ENCODE data around the gene TFF2.

TFF2 gene, protein sequence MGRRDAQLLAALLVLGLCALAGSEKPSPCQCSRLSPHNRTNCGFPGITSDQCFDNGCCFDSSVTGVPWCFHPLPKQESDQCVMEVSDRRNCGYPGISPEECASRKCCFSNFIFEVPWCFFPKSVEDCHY

DNA sequence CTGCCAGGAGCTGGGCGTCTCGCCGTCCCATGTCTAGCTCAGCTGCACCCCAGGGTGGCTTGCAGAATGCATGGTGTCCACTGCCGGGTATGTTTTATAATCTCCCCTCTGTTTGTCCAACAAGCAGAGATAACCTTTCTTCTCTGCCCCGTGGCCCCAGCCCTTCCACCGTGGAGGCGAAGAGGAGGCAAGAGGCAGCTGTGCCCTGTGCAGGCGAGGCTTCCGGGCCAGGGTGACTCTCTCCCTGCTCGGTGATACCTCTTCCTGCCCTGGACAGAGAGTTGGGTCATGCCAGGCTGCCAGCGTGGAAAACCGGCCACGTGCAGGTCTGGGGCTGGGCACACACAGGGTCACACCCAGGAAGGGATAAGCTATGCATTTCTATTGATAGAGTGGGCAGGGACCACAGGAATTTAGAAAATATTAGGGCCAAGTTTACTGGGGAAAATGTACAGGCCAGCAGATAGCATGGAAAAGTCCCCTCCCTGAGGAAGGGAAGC, at the start of gene TFF2:
Gene TFF2 (minus strand): TSS at position 68 of the 500 bp plus-strand sequence. CDS start 37 bp downstream, at position 31.
- DNase-seq: no peak

DNA sequence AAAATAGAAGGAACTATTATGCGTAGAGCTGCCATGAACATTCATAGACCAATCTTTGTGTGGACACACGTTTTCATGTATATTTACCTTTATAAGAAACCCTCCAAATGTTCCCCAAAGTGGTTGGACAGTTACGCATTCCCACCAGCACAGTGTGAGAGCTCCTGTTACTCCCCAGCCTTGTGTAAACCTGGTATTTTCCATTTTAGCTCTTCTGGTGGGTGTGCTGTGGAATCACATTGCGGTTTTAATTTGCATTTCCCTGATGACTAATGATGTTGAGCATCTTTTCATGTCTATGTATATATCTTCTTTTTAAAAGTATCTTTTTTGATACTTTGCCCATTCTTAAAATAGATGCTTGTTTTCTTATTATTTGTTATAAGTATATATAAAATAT, 49.7 kb upstream of the TFF2 start:
- no peak for DNase-seq

DNA sequence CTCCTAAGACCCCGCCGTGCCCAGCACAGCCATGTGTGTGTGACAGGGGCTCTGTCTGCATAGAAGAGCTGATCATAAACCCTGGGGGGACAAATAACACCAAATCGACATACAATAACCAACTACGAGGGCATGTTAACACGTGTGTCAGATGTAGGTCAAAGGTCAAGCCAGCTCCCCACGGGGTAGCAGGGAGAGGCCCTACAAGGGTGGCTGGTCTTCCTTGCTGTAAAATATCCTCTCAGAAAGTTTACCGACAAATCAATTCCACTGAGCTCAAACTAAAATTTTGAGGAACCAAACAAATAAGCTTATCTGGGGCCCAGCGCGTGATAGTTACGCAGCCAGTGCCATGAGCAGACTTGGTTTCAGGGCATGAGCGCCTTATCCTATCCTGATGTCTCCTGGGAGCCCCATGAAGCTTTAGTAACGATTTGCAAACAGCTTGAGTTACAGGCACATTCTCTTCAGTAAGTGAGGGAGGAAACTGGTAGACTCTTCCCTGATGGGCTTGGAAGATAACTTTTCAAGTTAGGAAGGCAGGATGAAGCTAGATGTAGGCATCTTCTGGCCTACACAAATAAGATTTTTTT, 47.7 kb upstream of the TFF2 start:
- DNase-seq: no peak

DNA sequence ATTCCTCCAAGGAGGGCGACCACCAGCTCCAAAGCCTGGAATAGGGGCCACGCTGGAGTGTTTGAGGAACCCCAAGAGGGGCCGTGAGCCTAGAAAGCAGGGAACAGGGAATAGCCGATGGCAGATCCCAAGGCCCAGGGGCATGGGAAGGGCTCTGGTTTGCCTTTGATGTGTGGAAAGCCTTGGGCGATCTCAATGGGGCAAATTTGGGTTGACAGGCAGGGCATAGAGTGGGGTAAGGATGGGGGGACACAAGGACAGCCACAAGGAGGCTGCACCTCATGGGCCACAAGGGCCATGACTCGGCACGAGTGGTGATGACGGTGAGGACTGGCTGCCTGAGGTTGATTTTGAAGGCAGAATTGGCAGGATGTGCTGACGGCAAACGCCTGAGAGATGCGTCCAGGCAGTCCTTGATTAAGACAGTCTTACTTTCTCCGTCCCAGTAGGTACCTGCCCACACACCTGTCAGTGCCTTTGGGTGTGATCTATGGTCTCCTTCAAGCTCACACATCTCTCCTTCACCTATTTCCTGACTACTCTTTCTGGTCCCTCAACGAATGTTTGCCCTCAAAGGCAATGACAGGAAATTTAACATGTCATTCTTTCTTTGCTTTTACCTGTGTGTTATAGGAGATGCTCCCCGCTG, 47.1 kb upstream of the TFF2 start:
- DNase-seq: no peak

DNA sequence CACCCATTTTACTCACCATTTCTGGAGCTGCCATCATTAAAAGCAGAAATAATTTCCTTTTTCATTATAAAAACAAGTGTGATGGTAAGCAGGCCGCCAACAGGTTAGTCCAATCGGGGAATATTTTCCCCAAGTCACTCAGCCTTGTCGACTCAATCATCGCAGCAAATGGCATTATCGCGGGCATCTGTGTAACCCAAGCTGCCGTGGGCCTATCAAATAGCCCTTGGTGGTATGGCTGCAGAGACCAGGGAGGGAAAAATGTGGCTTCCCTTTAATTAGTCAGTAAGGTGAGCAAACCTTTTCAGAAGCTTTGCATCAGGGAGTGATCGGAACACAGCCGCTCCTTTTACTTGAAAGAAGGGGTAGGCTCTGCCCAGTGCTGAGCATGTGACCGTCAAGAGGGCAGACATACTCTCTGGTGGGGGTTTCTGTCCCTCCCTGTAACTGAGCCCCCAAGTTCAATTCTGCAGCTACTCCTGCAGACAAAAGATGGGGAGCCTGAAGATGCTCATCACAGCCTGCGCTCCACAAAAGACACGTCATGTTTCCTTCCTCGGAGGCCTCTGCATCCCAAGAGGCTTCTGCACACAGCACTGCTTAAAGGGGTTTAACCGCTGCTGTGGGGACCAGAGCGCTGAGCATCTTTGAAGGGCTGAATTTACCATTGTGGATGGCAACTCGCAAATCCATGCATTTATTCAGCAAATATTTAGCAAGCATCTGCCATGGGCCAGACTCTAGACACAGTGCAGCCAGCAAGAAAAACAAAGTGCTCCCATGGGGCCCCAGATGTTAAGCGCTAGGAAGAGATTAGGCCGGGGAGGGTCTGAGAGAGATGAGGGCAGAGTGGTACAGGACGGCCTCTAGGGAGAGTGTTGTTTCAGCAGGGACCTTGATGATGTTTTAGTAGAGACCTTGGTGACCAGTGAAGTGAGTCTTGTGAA, 46.3 kb upstream of the TFF2 start:
- DNase-seq: no peak

DNA sequence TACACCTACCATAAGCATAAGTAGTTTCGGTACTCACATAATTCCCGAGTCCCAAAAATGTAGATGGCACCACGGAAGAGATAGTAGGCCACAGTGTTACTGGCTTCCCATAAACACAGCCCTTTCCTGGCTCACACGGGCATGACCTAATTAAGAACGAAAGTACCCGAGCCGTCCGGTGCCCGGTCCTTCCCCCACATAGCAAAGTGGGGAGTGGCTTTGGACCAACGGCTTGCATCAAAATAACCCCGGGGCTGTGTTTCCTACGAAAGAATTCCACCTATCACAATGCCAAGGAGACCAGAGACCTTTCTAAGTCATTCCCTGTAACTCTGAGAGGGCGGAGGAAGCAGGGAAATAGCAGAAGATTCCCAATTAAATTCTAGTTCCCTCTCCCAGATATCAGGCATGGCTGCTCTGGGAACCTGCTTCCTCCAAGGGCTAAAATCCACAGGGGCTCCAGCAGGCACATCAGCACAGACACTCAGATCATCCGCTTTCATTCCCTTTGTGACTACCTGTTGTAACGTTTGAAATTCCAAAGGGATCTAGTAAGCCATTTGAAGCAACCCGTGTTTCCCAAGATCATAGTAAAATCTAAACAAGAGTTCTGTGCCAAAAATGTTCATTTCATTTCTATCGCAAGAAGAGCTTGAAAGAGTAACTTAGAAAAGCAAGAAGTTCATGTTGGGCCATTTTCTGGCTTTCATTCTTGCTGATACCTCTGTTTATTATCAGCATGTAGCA, 45.3 kb upstream of the TFF2 start, which contains the start of gene TMPRSS3:
Gene TMPRSS3 (minus strand): TSS at position 148 of the 747 bp plus-strand sequence. CDS start 635 bp downstream, outside the sequence.
- no peak for DNase-seq

DNA sequence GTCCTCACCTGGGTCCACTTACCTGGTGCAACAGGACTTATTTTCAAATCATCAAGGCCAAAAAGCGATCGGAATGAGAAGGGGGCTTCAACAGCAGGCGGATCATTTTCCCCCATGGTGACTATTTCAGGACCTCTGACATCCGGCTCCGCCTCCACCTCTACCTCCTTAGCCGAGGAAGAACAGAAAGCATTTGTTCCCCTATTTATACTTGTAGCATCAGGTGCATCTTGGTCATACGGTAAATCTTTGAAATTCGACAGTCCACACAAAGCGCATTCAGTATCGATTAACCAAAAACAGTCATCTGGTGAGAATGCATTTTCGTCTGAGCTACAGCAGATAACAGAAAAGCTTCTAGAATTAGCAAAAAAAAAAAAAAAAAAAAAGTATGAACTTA, 44.5 kb upstream of the TFF2 start:
- DNase-seq: no peak

DNA sequence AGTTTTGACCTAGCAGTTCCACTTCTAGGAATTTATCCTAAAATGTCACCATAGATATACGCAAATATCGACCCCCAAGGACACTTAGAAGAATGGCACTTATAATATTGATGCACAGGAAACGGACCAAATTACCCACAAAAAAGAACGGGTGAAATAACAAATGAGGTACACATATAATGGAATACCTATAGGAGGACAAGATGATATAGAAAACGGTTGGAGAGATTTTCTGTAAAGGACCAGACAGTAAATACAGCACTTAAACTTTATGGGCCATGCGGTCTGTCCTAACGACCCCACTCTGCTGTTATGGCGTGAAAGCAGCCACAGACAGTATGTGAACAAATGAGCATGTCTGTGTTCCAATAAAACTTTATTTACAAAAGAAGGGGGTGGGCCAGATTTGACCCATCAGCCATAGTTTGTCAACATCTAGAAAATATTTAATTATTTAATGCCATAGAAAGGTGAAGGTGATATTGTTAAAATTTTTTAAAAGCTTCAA, 42.7 kb upstream of the TFF2 start:
- DNase-seq: no peak

DNA sequence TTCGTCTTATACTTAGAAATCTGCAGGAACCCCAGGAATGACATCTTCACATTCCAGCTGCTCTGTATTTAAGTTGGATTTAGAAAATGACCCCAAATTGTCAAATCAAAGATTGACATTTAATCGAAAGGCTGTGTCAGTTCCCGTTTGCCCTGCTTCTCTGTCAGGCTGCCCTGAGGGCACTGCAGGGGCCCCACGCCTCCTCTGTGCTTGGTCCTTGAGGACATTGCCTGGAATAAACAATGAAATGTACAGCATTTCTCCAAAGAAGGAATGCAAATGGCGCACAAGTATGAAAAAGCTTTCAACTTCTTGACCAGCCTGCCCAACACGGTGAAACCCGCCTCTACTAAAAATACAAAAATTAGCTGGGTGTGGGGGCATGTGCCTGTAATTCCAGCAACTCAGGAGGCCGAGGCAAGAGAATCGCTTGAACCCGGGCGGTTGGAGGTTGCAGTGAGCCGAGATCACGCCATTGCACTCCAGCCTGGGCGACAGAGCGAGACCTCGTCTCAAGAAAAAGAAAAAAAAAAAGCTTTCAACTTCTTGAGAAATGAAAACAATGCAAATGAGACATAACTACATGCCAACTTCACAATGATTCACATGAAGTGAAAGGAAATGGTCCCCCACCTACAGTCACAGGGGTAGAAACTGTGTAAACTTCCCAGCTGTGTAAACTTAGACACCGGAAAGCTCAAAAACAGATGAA, 42.1 kb upstream of the TFF2 start:
- DNase-seq: no peak

DNA sequence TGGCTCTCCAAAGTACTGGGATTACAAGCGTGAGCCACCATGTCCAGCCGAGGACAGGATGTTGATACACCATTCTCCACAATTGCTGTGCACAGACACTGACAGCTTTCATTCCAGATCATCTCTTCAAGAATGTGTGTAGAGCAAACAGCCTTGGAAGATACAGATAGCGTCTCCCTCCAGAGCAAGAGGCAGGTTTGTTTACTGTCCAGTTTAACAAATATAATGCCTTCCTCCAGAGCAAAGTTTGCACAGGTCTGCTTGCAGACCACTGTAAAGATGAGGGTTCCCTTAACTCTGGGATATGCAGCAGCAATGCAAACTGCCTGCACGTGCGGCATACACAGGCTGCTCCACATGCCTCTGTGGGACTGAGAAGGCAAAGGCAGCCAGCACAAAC, 40.5 kb upstream of the TFF2 start:
- no peak for DNase-seq

DNA sequence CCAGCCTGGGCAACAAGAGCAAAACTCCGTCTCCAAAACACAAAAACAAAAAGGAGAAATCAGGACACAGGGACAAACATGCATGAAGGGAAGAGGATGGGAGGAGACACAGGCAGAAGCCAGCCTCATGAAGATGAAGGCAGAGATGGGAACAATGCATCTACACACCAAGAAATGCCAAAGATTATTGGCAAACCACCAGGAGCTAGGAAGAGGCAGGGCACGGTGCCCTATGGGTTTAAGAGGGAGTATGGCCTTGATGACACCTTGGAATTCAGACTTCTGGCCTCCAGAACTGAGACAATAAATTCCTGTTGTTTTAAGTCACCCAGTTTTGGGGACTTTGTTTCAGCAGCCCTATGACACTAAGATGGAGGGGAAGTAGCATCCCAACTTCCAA, 39.9 kb upstream of the TFF2 start:
- DNase-seq: no peak

DNA sequence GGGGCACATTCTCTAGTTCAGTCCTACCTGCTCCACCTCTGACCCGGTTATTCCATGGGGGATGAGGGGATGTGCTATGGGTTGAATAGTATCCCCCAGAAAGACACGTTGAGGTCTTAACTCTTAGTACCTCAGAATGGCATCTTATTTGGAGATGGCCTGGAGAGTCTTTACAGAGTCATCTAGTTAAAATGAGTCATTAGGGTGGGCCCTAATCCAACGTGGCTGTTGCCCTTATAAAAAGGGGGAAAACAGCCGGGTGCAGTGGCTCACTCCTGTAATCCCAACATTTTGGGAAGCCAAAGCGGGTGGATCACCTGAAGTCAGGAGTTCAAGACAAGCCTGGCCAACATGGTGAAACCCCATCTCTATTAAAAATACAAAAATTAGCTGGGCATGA, 39.4 kb upstream of the TFF2 start:
- no peak for DNase-seq

DNA sequence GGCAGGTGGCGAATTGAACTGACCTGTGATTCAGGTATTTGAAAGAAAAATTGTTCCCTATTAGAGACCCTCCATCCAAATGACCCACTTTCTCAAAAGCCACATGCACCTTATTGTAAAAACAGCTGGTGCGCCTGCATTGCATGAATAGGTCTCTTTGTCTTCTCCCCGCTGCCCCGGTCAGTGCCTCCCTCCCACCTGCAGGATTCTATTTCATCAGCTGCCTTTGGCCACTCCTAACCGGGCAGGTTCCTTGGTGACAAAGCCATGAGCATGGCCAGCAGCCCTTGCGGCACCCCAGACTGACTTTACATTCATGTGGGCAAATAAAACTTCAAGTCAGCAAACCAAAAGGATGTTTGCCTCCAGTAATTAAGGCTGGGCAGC, 38.6 kb upstream of the TFF2 start:
- no peak for DNase-seq

DNA sequence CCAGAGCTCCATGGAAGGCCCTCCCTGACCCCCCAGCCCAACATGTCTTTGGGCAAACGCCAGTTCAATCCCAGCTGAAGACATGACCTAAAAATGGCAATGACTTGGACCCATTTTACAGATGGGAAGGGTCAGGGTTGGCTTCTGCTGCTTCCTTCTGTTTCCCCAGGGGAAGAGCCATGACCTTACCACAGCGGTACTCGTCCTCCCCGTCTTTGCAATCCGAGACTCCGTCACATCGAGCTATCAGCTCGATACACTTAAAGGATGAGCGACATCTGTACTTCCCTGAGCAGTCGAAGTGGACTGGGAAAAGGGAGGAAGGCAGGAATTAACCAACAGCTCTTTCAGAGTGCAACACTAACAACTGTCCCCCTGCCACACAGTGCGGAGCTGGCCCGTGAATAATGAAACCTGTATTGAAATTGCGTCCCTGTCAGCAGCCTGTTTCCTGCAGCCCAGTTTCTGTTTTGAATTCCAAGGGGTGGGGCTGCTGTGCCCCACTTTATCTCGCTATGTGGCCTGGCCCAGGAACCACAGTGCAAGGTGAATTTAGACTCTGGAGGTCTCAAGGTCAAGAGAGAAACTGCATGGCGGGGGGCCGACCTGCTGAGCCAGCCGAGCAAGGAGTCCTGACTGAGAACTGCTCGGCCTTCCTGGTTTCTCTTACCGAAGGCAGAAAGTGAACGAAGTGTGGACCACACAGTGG, 38.1 kb upstream of the TFF2 start:
- no peak for DNase-seq

DNA sequence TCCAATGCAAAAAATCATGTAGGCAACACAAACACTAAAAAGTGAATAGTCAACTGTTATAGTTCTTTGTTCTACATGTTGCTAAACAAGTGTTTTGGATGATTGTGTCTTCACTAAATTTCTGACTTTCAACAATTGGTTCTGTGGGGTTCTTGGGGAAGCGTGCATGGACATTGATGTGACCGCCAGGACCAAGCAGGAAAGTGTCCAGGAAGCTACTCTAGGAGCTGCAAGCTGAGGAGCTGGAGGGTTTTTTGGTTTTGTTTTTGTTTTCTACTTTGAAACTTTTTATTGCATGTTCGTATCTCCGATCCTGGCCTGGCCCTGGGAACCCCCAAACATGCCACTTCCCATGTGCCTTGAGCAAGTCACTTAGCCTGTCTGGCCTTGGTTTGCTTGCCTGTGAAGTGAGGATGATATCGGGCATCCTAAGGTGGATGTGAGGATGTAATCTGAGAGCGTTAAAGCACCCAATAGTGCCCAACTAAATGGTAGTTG, 37.1 kb upstream of the TFF2 start:
- DNase-seq: no peak

DNA sequence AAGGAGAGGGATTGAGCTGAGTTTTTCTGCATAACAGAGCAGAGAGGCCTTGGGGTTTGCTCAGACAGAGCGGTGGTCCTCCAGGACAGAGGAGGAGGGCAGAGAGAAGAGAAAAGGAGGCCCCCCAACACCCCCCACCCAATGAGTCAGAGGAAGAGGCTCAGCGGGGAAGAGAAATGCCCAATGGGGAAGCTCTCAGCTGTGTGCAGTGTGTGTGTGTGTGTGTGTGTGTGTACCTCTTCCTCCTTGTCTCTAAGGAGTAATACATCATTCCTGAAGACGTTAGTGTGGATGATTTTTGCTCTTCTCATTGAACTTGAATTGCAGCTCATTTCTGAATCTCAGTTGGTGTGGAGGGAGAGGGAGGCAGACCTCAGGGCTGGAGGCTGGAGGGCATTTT, 36.4 kb upstream of the TFF2 start:
- DNase-seq: no peak

DNA sequence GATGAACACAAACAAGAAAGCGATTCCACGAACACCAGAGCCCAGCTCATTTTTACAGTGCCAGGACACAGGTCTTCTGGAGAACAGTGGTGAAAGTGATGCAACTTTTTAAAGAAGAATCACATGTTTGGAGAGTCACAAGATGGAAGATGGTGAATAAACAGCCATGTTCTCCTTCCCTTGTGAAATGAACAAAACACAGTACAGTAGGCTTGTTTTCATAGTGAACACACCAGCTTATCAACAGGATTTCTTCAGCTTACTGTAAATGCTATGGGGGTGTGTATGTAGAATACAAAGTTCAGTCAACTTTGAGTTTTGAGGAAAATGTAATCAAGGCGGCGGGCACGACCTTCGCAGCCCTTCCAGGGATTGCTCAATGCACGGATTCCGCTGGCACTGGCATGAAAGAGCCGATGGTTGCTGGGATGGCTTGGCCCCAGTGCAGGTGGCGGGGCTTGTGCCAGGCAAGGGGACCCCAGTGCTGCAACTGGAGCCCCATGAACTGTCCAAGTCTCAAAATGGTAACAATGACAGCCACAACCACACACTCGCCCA, 35.3 kb upstream of the TFF2 start:
- DNase-seq: no peak

DNA sequence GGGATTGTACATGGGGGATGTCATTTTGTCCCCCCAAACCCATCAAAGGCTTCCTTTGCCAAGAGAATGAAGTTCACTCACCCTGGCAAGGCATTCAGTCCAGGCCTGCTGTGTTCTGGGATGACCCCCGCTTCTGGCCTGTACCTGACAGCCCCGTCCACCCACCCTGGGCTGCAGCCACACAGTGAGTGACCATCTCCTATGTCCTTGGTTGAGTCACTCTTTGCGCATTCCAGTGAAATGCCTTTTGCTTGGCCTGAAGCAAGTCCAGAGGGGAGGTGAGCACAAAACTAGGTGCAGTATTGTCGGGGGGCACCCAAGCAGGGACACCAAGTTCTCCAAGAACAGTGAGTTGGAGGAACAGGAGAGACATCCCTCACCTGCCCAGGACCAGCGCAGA, 34.8 kb upstream of the TFF2 start:
- DNase-seq: no peak

DNA sequence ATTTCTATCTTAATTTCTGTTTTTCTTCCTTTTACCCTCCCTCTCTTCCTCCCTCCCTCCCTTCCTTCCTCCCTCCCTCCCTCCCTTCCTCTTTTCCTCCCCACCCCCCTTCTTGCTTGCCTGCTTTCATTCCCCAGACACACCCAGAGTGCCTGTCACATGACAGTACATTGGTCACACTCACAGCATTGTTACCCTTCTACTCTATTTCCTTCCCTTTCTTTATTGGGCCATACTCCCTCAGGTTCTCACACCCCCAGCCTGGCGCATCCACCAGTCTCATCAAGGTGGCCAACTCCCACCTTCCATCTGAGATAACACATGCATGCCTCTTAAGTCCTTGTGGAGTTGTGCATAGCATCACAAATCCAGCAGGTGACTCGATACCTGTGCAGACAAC, 34.2 kb upstream of the TFF2 start:
- DNase-seq: no peak

DNA sequence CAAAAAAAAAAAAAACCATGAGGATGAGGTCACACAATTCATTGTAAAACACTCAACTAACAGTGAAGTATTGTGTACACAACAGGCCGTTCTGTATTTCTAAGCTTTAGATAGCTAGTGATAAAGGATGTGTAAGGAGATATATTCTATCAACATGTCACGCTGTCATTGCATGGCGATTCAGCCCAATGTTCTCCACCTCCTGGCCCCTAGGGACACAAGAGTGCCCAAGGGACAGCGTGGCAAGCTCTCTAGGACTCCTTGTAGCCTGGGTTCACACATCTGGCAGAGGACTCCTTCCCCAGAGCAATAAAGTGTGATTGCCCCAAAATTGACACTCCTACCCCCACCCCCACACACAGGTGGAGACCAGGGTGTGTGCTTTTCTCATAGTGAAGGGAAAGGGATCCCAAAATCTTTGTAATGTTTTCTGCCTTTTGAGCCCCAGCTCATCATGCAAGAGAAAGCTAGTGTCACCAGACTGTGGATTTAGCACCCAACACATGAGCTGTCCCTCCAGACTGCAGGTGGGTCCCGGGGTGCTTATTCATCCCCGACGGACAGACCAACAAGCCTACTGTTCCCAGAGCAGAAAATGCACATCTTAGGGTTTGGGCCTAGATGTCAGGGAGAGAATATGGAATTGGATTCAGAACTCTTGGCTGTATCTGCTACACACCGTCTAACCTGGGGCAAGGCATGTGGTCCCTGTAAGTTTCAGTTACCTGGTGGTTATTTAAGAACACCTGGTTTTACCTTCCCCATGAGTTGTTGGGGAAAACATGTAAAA, 33.6 kb upstream of the TFF2 start:
- DNase-seq: no peak

All from DMS79 (cell line).